ENCODE results near the gene GPX3.

The GPX3 gene

DNA sequence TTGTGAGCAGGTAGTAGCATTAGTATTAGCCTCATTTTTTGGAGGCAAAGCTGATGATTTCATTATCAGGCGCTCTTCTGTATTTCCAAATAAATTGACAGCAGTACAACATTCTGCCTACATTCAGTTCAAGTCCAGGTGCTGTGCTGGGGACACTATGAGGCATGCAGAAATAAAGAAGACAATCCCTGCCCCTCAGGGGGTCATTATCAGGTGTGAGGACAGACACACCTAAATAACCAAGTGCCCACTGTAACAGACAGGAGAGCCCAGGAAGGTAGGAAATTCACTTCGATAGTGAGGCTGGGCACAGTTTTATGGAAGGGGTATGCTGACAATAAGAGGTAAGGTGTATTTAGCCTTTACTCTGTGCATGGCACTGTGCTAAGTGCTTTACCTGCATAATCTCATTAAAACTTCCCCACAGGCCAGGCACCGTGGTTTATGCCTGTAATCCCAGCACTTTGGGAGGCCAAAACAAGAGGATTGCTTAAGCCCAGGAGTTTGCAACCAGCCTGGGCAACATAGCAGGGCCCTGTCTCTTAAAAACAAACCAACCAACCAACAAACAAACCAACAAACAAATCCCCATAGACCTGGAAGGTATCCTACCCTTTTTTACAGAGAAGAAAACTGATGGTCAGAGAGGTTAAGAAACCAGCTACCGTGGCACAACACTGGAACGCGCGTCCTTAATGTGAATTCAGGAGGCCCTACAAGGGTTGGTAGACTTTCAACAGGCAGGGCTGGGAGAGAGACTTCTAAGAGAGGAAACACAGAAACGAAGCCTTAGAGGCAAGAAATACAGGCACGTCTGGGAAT is 17.5 kb upstream of the GPX3 start:
- Histone ChIP-seq H3K27me3 (ENCODE audit: control insufficient read depth, insufficient read depth, low read length) (no peaks in the 10 kb centered on the region), H3K9me3 (ENCODE audit: control insufficient read depth, insufficient read depth, low read depth, low read length) (no peaks in the 10 kb centered on the region), H3K36me3 (ENCODE audit: control insufficient read depth, insufficient read depth, low read length) (no peaks in the 10 kb centered on the region), H3K4me3 (ENCODE audit: low read depth, low read length) (no peak overlapping the region), H3K9ac (ENCODE audit: low read length) (no peak overlapping the region), H3K27ac (ENCODE audit: low read depth, low read length) (no peak overlapping the region), H3K4me1 (ENCODE audit: control insufficient read depth, insufficient read depth, low read length) (peaks cover 7% of the 10 kb centered on the region; the same call in 1 of the 2 replicates)

DNA sequence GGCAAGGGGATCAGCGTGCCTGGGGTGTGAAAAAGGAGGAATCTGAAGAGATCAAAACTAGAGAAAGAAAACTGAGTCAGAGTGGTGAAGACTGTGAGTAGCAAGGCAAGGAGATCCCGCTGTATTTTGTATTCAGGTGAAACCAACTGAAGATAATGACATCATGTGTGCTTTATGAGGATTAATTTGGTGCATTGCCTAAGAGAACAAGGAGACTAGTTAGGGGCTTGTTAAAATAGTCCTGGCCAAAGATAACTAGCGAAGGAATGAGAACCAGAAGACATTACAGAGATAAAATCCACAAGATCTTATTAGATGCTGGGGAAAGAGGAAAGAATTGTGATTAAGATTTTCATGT is 16.9 kb upstream of the GPX3 start:
- Histone ChIP-seq H3K36me3 (ENCODE audit: control insufficient read depth, insufficient read depth, low read length) (no peaks in the 10 kb centered on the region), H3K9ac (ENCODE audit: low read length) (no peak overlapping the region), H3K27ac (ENCODE audit: low read depth, low read length) (no peak overlapping the region), H3K4me1 (ENCODE audit: control insufficient read depth, insufficient read depth, low read length) (peaks cover 7% of the 10 kb centered on the region; the same call in 1 of the 2 replicates), H3K27me3 (ENCODE audit: control insufficient read depth, insufficient read depth, low read length) (no peaks in the 10 kb centered on the region), H3K9me3 (ENCODE audit: control insufficient read depth, insufficient read depth, low read depth, low read length) (no peaks in the 10 kb centered on the region), H3K4me3 (ENCODE audit: low read depth, low read length) (no peak overlapping the region)

DNA sequence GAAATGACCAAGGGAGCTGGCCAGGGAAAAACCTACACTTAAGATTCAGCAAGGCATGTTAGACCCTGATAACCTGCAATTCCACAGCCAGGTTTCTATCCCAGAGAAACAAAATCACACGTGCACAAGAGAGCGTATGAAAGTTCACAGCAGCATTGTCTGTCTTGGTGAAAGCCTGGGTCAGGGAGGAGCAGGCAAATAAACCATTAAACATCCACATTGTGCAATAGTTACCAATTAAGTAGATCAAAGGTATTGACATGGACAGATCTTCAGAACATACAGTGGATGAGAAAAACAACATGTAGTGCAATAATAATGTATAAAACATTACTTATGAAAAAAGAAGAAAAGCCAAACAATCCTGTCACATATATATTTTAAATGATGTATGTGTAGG is 15.9 kb upstream of the GPX3 start:
- no peak overlapping the region for H3K27ac ChIP-seq (ENCODE audit: low read depth, low read length)
- H3K9ac ChIP-seq (ENCODE audit: low read length): no peak overlapping the region
- no peaks in the 10 kb centered on the region for H3K9me3 ChIP-seq (ENCODE audit: control insufficient read depth, insufficient read depth, low read depth, low read length)
- H3K4me3 ChIP-seq (ENCODE audit: low read depth, low read length): no peak overlapping the region
- H3K4me1 ChIP-seq (ENCODE audit: control insufficient read depth, insufficient read depth, low read length): peaks cover 7% of the 10 kb centered on the region; the same call in 1 of the 2 replicates
- no peaks in the 10 kb centered on the region for H3K36me3 ChIP-seq (ENCODE audit: control insufficient read depth, insufficient read depth, low read length)
- H3K27me3 ChIP-seq (ENCODE audit: control insufficient read depth, insufficient read depth, low read length): no peaks in the 10 kb centered on the region

DNA sequence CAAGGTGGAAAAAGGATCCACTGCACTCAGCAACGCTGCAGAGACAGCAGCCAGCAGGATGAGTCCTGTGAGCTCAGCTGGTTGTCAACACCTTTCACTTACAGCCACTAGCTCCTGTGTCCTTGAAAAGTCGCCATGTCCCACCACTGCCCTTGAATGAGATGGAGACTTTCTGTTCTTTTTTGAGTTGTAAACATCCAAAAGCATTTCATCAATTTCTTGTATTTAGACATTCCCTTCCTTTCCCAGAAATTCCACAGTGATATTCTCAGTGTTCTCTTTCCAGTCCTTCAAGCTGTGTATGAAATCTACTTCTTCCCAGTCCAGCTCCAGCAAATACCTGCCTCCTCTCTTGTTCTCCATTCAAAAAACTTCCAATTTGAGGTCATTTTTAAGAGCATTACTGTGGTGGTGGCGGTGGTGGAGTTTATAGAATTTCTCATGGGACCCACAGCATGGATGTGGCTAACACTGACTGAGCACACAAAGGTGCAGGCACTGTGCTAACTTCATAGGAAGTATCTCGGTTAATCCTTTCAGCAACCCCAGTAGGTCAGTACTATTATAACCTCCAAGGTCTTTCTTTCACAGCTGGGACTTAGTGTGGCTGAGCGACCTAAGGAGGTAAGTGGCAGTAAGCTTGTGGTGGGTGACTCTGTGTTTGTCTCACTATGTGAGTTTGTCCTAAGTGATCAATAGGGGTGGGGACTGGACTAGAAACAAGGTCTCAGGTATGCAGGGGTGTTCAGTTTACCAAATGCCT is 15.0 kb upstream of the GPX3 start:
- Histone ChIP-seq H3K4me1 (ENCODE audit: control insufficient read depth, insufficient read depth, low read length) (peaks cover 7% of the 10 kb centered on the region; the same call in 1 of the 2 replicates), H3K9me3 (ENCODE audit: control insufficient read depth, insufficient read depth, low read depth, low read length) (no peaks in the 10 kb centered on the region), H3K27me3 (ENCODE audit: control insufficient read depth, insufficient read depth, low read length) (no peaks in the 10 kb centered on the region), H3K36me3 (ENCODE audit: control insufficient read depth, insufficient read depth, low read length) (no peaks in the 10 kb centered on the region), H3K4me3 (ENCODE audit: low read depth, low read length) (no peak overlapping the region), H3K27ac (ENCODE audit: low read depth, low read length) (no peak overlapping the region), H3K9ac (ENCODE audit: low read length) (no peak overlapping the region)

DNA sequence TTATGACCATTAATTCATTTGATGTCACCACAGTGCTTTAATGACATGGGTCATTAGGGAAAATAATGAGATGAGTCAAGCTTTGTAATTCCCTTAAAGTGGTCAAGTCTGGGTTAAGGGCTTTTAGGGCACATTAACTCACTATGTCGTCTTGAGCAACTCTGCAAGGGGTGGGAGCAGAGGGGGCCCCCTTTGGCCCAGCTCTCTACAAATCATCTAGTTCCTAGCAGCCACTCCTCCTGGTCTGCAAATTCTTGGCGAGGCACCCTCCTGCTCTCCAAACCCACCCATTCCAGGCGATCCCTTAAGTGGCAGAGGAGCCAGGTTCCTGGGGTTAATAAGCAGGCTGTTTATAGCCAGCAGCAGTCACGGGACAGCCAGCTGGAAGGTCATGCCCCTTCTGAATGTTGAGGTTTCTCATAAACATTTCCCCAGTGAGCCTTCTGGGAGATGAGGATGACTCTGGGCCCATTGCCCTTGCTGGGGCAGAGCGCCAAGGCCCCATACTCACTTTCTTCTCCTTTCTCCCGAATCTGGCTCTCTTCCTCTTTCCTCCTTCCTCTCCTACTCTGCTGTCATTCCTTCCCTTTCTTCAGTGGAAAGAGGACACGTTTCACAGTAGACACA is 14.3 kb upstream of the GPX3 start:
- no peak overlapping the region for H3K27ac ChIP-seq (ENCODE audit: low read depth, low read length)
- no peaks in the 10 kb centered on the region for H3K9me3 ChIP-seq (ENCODE audit: control insufficient read depth, insufficient read depth, low read depth, low read length)
- H3K9ac ChIP-seq (ENCODE audit: low read length): no peak overlapping the region
- no peak overlapping the region for H3K4me3 ChIP-seq (ENCODE audit: low read depth, low read length)
- H3K4me1 ChIP-seq (ENCODE audit: control insufficient read depth, insufficient read depth, low read length): peaks cover 7% of the 10 kb centered on the region; the same call in 1 of the 2 replicates
- H3K36me3 ChIP-seq (ENCODE audit: control insufficient read depth, insufficient read depth, low read length): no peaks in the 10 kb centered on the region
- no peaks in the 10 kb centered on the region for H3K27me3 ChIP-seq (ENCODE audit: control insufficient read depth, insufficient read depth, low read length)

DNA sequence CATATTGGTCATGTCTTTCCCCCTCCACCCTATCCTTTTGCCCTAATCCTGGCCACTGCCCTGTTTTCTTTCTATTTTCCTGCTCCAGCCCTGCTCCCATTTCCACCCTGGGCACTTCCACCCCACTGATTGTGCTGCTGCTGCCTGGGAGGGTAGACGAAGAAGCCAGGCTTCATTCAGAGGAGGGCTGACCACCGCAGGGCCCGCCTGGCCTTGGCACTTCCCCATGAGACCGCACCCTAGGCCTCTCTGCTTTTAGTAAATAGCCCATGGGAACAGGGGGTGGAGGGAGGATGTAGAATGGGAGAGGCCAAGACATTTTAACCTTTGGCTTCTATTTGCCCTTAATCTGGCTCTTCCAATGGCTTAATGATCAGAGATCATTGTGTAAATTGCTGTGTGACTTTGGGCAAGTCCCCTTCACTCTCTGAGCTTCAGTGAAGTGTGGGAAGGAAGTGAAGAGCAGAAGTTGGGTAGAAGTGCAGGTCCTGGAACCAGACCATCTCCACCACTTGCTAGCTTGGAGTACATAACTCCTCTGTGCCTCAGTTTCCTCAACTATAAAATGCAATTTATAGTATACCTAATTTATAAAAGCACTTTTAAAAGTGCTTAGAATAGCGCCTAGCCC is 13.6 kb upstream of the GPX3 start:
- peaks cover 7% of the 10 kb centered on the region; the same call in 1 of the 2 replicates for H3K4me1 ChIP-seq (ENCODE audit: control insufficient read depth, insufficient read depth, low read length)
- H3K9me3 ChIP-seq (ENCODE audit: control insufficient read depth, insufficient read depth, low read depth, low read length): no peaks in the 10 kb centered on the region
- no peaks in the 10 kb centered on the region for H3K36me3 ChIP-seq (ENCODE audit: control insufficient read depth, insufficient read depth, low read length)
- H3K27ac ChIP-seq (ENCODE audit: low read depth, low read length): no peak overlapping the region
- no peaks in the 10 kb centered on the region for H3K27me3 ChIP-seq (ENCODE audit: control insufficient read depth, insufficient read depth, low read length)
- H3K4me3 ChIP-seq (ENCODE audit: low read depth, low read length): no peak overlapping the region
- no peak overlapping the region for H3K9ac ChIP-seq (ENCODE audit: low read length)

DNA sequence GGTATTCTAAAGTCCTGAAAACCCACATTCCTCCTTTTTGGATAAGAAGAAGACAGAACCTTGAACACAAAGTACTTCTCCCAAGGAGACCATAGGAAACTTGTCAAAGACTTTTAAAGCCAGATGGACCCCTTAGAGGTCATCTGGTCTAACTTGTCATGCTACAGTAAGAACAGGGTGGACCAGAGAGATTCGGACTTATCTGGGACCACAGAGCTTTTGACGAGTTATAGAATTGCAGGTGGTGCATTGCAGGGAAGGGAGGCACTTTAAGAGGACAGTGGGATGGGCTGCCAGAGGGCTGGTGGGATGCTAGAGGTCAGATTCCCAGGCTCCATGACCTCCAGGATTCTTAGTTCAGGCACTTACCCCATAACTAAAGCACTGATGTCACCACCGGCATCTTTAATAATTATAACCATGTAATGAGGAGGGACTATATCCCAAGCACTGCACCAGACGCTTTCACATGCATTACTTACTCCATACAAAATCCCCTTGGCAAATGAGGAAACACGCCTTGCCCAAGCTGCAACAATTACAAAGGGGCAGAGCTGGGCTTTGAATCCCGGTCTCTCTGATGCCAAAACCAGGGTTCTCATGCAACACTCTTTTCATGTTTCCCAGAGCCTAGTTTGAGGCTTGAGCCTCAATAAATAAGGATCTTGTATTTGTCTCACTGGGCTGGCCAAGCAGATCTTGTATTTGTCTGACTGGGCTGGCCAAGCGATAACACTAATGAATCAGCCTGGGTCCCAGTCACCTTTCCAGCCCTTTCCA is 12.8 kb upstream of the GPX3 start:
- peaks cover 5% of the 10 kb centered on the region; the same call in 1 of the 2 replicates for H3K4me1 ChIP-seq (ENCODE audit: control insufficient read depth, insufficient read depth, low read length)
- H3K36me3 ChIP-seq (ENCODE audit: control insufficient read depth, insufficient read depth, low read length): no peaks in the 10 kb centered on the region
- no peaks in the 10 kb centered on the region for H3K9me3 ChIP-seq (ENCODE audit: control insufficient read depth, insufficient read depth, low read depth, low read length)
- no peak overlapping the region for H3K27ac ChIP-seq (ENCODE audit: low read depth, low read length)
- no peaks in the 10 kb centered on the region; the same call in 1 of the 2 replicates for H3K27me3 ChIP-seq (ENCODE audit: control insufficient read depth, insufficient read depth, low read length)
- H3K4me3 ChIP-seq (ENCODE audit: low read depth, low read length): no peak overlapping the region
- no peak overlapping the region for H3K9ac ChIP-seq (ENCODE audit: low read length)

DNA sequence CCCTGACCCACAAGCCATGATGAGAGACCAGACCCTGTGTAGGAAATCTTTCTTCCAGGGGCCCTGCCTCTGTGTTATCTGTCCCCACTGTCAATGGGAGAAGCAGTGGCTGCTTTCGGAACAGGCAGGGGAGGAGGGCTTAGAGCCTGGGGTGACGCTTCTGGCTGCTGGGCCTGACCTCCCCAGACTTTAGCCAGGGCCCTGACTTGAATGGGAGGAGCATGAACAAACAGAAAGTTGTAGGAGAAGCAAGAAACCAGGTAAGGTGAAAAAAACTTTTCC is 12.2 kb upstream of the GPX3 start:
- H3K9ac ChIP-seq (ENCODE audit: low read length): no peak overlapping the region
- no peaks in the 10 kb centered on the region for H3K9me3 ChIP-seq (ENCODE audit: control insufficient read depth, insufficient read depth, low read depth, low read length)
- no peak overlapping the region for H3K4me3 ChIP-seq (ENCODE audit: low read depth, low read length)
- H3K36me3 ChIP-seq (ENCODE audit: control insufficient read depth, insufficient read depth, low read length): no peaks in the 10 kb centered on the region
- no peaks in the 10 kb centered on the region; the same call in 1 of the 2 replicates for H3K4me1 ChIP-seq (ENCODE audit: control insufficient read depth, insufficient read depth, low read length)
- no peaks in the 10 kb centered on the region; the same call in 1 of the 2 replicates for H3K27me3 ChIP-seq (ENCODE audit: control insufficient read depth, insufficient read depth, low read length)
- no peak overlapping the region for H3K27ac ChIP-seq (ENCODE audit: low read depth, low read length)

DNA sequence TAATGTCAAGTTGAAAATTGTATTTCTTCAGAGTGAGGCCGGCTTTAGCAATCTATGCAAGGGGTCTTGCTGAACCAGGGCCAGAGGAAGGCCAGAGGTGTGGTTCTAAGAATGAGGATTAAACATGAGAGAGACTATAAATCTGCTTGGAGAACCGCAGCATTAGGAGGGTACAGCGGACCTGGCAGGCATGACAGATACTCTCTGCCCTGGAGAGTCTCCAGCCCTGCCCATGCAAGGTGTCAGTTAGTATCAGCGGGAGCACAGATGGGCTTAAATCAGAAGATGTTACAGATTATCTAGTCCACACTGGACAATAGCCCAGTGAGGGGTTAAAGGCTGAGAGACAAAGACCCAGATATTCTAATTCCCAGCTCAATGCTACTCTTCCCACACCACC is 11.5 kb upstream of the GPX3 start:
- no peak overlapping the region for H3K27ac ChIP-seq (ENCODE audit: low read depth, low read length)
- H3K4me1 ChIP-seq (ENCODE audit: control insufficient read depth, insufficient read depth, low read length): no peaks in the 10 kb centered on the region; the same call in 1 of the 2 replicates
- H3K4me3 ChIP-seq (ENCODE audit: low read depth, low read length): no peak overlapping the region
- no peak overlapping the region for H3K9ac ChIP-seq (ENCODE audit: low read length)
- no peaks in the 10 kb centered on the region for H3K9me3 ChIP-seq (ENCODE audit: control insufficient read depth, insufficient read depth, low read depth, low read length)
- H3K36me3 ChIP-seq (ENCODE audit: control insufficient read depth, insufficient read depth, low read length): no peaks in the 10 kb centered on the region
- H3K27me3 ChIP-seq (ENCODE audit: control insufficient read depth, insufficient read depth, low read length): no peaks in the 10 kb centered on the region; the same call in 1 of the 2 replicates

GRCh38 chr5:151012862-151013261 is 7.5 kb upstream of the GPX3 start:
- Histone ChIP-seq H3K4me3 (ENCODE audit: low read depth, low read length) (no peak overlapping the region), H3K27me3 (ENCODE audit: control insufficient read depth, insufficient read depth, low read length) (peaks cover 5% of the 10 kb centered on the region), H3K27ac (ENCODE audit: low read depth, low read length) (no peak overlapping the region), H3K4me1 (ENCODE audit: control insufficient read depth, insufficient read depth, low read length) (no peaks in the 10 kb centered on the region), H3K9ac (ENCODE audit: low read length) (no peak overlapping the region), H3K9me3 (ENCODE audit: control insufficient read depth, insufficient read depth, low read depth, low read length) (no peaks in the 10 kb centered on the region), H3K36me3 (ENCODE audit: control insufficient read depth, insufficient read depth, low read length) (no peaks in the 10 kb centered on the region)
